ENCODE results near the gene ZNF681.

DNA sequence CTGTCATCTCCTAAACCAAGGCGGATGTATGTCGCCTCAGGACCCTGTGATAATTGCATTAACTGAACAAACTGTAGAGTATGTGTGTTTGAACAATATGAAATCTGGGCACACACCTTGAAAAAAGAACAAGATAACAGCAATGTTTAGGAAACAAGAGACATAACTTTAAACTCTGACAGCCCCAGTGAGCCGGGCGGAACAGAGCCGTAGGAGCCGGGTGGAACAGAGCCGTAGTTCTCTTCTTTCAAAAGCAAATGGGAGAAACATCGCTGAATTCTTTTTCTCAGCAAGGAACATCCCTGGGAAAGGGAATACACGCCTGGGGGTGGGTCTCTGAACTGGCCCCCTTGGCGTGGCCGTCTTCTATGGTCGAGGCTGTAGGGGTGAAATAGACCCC lies 39.9 kb downstream of the ZNF681 start:
- TF ChIP-seq MAFK (IDR thresholded peaks at IDR 0.05; ENCODE audit: low read length) (no peak), POLR2AphosphoS5 (IDR thresholded peaks at IDR 0.05; ENCODE audit: control insufficient read depth, insufficient read depth, low read depth, low read length) (no peak), TRIM28 (IDR thresholded peaks at IDR 0.05) (no peak)
- TF ChIP-seq, protein P1, sequence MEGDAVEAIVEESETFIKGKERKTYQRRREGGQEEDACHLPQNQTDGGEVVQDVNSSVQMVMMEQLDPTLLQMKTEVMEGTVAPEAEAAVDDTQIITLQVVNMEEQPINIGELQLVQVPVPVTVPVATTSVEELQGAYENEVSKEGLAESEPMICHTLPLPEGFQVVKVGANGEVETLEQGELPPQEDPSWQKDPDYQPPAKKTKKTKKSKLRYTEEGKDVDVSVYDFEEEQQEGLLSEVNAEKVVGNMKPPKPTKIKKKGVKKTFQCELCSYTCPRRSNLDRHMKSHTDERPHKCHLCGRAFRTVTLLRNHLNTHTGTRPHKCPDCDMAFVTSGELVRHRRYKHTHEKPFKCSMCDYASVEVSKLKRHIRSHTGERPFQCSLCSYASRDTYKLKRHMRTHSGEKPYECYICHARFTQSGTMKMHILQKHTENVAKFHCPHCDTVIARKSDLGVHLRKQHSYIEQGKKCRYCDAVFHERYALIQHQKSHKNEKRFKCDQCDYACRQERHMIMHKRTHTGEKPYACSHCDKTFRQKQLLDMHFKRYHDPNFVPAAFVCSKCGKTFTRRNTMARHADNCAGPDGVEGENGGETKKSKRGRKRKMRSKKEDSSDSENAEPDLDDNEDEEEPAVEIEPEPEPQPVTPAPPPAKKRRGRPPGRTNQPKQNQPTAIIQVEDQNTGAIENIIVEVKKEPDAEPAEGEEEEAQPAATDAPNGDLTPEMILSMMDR (IDR thresholded peaks at IDR 0.05 in 2 of 3, conservative IDR thresholded peaks at IDR 0.05 in 1 of 3; ENCODE audit: insufficient read depth in 2 of 3, low read depth in 1 of 3, low read length in 3 of 3): no peak
